PC-3 (cell line): ENCODE data around the gene IKBKE. TPM values are rescaled to one million over a fixed set of nuclear protein-coding genes. Genes with fewer than 3 reads are reported as not detected.

ENCODE experiments used
- ATAC-seq: fragments of 200-7000 bp; cut with Tn5 transposase; 2 replicates; pipeline ENCODE4 v1.9.1; 2020; ENCODE audit warnings: mild to moderate bottlenecking, moderate library complexity
- BruUV-seq: library from RNA; stranded (reverse); fragments of 400-500 nt; replicated peaks from 2 replicates; lab custom pipeline; 2021; lab: Mats Ljungman, UMichigan
- CTCF ChIA-PET: fragments of 300-600 bp; sonication (Branson Sonifier 250); formaldehyde crosslinking; loops from one replicate; lab custom pipeline; 2022; ENCODE audit warnings: antibody characterized with exemption; lab: Charles Lee
- POLR2A ChIA-PET: fragments of 300-600 bp; sonication (Branson Sonifier 250); formaldehyde crosslinking; loops from one replicate; lab custom pipeline; 2022; ENCODE audit warnings: antibody characterized with exemption; ENCODE audit not compliant: unreplicated experiment; lab: Charles Lee
- DNase-seq: peaks from one replicate; pipeline ENCODE4 v3.0.0-alpha.2; 2015
- H2AFZ ChIP-seq: fragments of 300-600 bp; sonication (generic); 2 replicates; pipeline ENCODE4 v1.6.0; 2016; ENCODE audit warnings: antibody characterized with exemption, low read length
- H3F3A ChIP-seq: fragments of 300-600 bp; sonication (generic); one replicate; pipeline ENCODE4 v1.6.0; 2017; ENCODE audit warnings: antibody characterized with exemption, low read length, control low read depth, mild to moderate bottlenecking; ENCODE audit not compliant: unreplicated experiment
- H3K27ac ChIP-seq: fragments of 300-600 bp; sonication (generic); 2 replicates; pipeline ENCODE4 v1.5.1; 2016; ENCODE audit warnings: mild to moderate bottlenecking, low read length
- H3K27me3 ChIP-seq: fragments of 300-600 bp; sonication (generic); 2 replicates; pipeline ENCODE4 v1.6.1; 2016; ENCODE audit warnings: low read length, mixed read lengths
- H3K36me3 ChIP-seq: fragments of 300-600 bp; sonication (generic); 2 replicates; pipeline ENCODE4 v1.6.1; 2016; ENCODE audit warnings: low read depth, mixed run types, low read length, mixed read lengths
- H3K4me1 ChIP-seq: fragments of 300-600 bp; sonication (generic); 2 replicates; pipeline ENCODE4 v1.5.1; 2016; ENCODE audit warnings: low read length; ENCODE audit not compliant: insufficient read depth
- H3K4me2 ChIP-seq: fragments of 300-600 bp; sonication (generic); 2 replicates; pipeline ENCODE4 v1.6.0; 2016; ENCODE audit warnings: low read length
- H3K4me3 ChIP-seq: fragments of 300-600 bp; sonication (generic); 2 replicates; pipeline ENCODE4 v1.5.1; 2016; ENCODE audit warnings: mild to moderate bottlenecking, low read length, mixed read lengths
- H3K79me2 ChIP-seq: fragments of 300-600 bp; sonication (generic); 2 replicates; pipeline ENCODE4 v1.6.1; 2017; ENCODE audit warnings: low read length, mixed read lengths
- H3K9ac ChIP-seq: fragments of 300-600 bp; sonication (generic); 2 replicates; pipeline ENCODE4 v1.6.0; 2016; ENCODE audit warnings: mild to moderate bottlenecking, low read length
- H3K9me2 ChIP-seq: fragments of 300-600 bp; sonication (generic); replicated peaks from 2 replicates; pipeline ENCODE4 v1.6.1; 2016; ENCODE audit warnings: mixed run types, low read length, mixed read lengths
- H3K9me3 ChIP-seq: fragments of 300-600 bp; sonication (generic); 2 replicates; pipeline ENCODE4 v1.6.1; 2016; ENCODE audit warnings: low read length, mixed read lengths
- H4K20me1 ChIP-seq: fragments of 300-600 bp; sonication (generic); 2 replicates; pipeline ENCODE4 v1.6.1; 2016; ENCODE audit warnings: low read length, mixed read lengths
- CTCF ChIP-seq: fragments of 300-600 bp; sonication (generic); conservative IDR thresholded peaks from 2 replicates; pipeline ENCODE4 v1.5.1; 2017; ENCODE audit warnings: antibody characterized with exemption, low read depth, mild to moderate bottlenecking, low read length
- EZH2 ChIP-seq: fragments of 300-600 bp; sonication (generic); IDR thresholded peaks from one replicate; pipeline ENCODE4 v1.6.1; 2017; ENCODE audit warnings: antibody characterized with exemption, mild to moderate bottlenecking, low read length; ENCODE audit not compliant: unreplicated experiment
- EZH2phosphoT487 ChIP-seq: fragments of 300-600 bp; sonication (generic); IDR thresholded peaks from 2 replicates; pipeline ENCODE4 v1.6.1; 2018; ENCODE audit warnings: mild to moderate bottlenecking, antibody characterized with exemption, low read length, borderline replicate concordance
- intact Hi-C: fragments of 100-400 bp; cut with micrococcal nuclease; formaldehyde crosslinking; loops from 2 replicates; pipeline ENCODE4 v1.9.0; 2023
- total RNA-seq: library from RNA; depleted of rRNA; stranded (reverse); fragments of >200 nt; gene quantifications from 2 replicates; pipeline ENCODE4 v1.2.3, GENCODE V29; 2014

The IKBKE gene
- total RNA-seq, 1 experiment from 2014 or later = 28.3 TPM

GRCh38 chr1:206504363-206504713 is 34.1 kb downstream of the IKBKE start:
- CTCF ChIA-PET = interaction anchor here (0.6 to 1.7 kb wide), 4 partner anchors 31 to 108 kb away, joined by 4 to 11 read pairs (median 6); no protein-coding TSS in a partner anchor
- Histone ChIP-seq H3K4me1 (peaks cover 41% of the 10 kb centered on the region), H3K27me3 (no peaks in the 10 kb centered on the region), H3K27ac (peak overlapping the region; percentile 40), H2AFZ (no peak overlapping the region), H3K4me2 (peak overlapping the region; percentile 66), H4K20me1 (no peaks in the 10 kb centered on the region), H3K79me2 (no peaks in the 10 kb centered on the region), H3K4me3 (peak overlapping the region; percentile 6; the same call in 1 of the 2 replicates), H3K9me3 (no peaks in the 10 kb centered on the region), H3K36me3 (no peaks in the 10 kb centered on the region), H3K9me2 (no peaks in the 10 kb centered on the region), H3F3A (no peaks in the 10 kb centered on the region), H3K9ac (no peak overlapping the region)
- ATAC-seq (no peak), DNase-seq (no peak)
- no TSS peak for BruUV-seq
- TF ChIP-seq CTCF (no peak), EZH2phosphoT487 (no peak), EZH2 (no peak)
- POLR2A ChIA-PET = interaction anchor here (0.6 kb wide), 1 partner anchor 817 kb away, joined by 3 read pairs; no protein-coding TSS in a partner anchor
- intact Hi-C loops = loop anchor here (2.0 kb wide), 2 partner anchors 36 to 84 kb away; no protein-coding TSS in a partner anchor

- H3K4me3 ChIP-seq = no peak overlapping the region
- peak; percentile 74 for DNase-seq
- H3F3A ChIP-seq = no peaks in the 10 kb centered on the region
- TF ChIP-seq EZH2 = no peak
- TF ChIP-seq CTCF = peak; percentile 95
- no peak overlapping the region for H2AFZ ChIP-seq
- no peak overlapping the region for H3K4me2 ChIP-seq
- POLR2A ChIA-PET = no interaction called here
- BruUV-seq = no TSS peak
- CTCF ChIA-PET = interaction anchor here (0.5 to 1.1 kb wide), 5 partner anchors 17 to 107 kb away, joined by 3 to 5 read pairs (median 4); partner anchors contain the start of gene EIF2D
- no peaks in the 10 kb centered on the region for H3K36me3 ChIP-seq
- peaks cover 41% of the 10 kb centered on the region for H3K4me1 ChIP-seq
- H3K27ac ChIP-seq = no peak overlapping the region
- H3K27me3 ChIP-seq = no peaks in the 10 kb centered on the region
- intact Hi-C loops = loop anchor here (1.0 to 5.0 kb wide), 4 partner anchors 35 to 156 kb away; no protein-coding TSS in a partner anchor
- no peak overlapping the region for H3K9ac ChIP-seq
- no peaks in the 10 kb centered on the region for H3K79me2 ChIP-seq
- no peaks in the 10 kb centered on the region for H4K20me1 ChIP-seq
- no peaks in the 10 kb centered on the region for H3K9me2 ChIP-seq
- H3K9me3 ChIP-seq = no peaks in the 10 kb centered on the region
- ATAC-seq = peak; percentile 5; the same call in 1 of the 2 replicates
Observed at GRCh38 chr1:206505702-206506355, 35.6 kb downstream of the IKBKE start.
